Body of pancreas (tissue), 4 donors: ENCODE results near the gene CRY1. TPM values are rescaled to one million over a fixed set of nuclear protein-coding genes. Genes with fewer than 3 reads are reported as not detected.

Experiments
- ATAC-seq: fragments of 150-250 bp; one replicate; pipeline ENCODE4 v1.9.1; 2016
- DNase-seq, 4 donors: peaks; one replicate each; pipeline ENCODE4 v3.0.0-alpha.2; 2019
- H3K27ac ChIP-seq, 4 donors: fragments of 200-600 bp; sonication (generic); 1 replicate in 3 of 4; 2 replicates in 1 of 4; pipeline versions ENCODE4 v1.5.1 to v1.6.1; 2016 to 2019; ENCODE audit warnings: mild to moderate bottlenecking in 1 of 4, mixed read lengths in 1 of 4, moderate library complexity in 1 of 4
- H3K27me3 ChIP-seq, 2 donors: fragments of 200-600 bp; sonication (generic); one replicate each; pipeline ENCODE4 v1.6.0; 2016; ENCODE audit warnings: mild to moderate bottlenecking in 1 of 2
- H3K36me3 ChIP-seq, 2 donors: fragments of 200-600 bp; sonication (generic); replicated peaks in 1 of 2; 2 replicates each; pipeline ENCODE4 v1.5.1; 2016; ENCODE audit warnings: low read depth in 2 of 2; ENCODE audit not compliant: insufficient read depth in 1 of 2
- H3K4me1 ChIP-seq: fragments of 200-600 bp; sonication (generic); one replicate; pipeline ENCODE4 v1.6.0; 2016
- H3K4me3 ChIP-seq, 2 donors: fragments of 200-600 bp; sonication (generic); 1 replicate in 1 of 2; 2 replicates in 1 of 2; pipeline ENCODE4 v1.5.1; 2016 to 2019
- H3K9me3 ChIP-seq, 3 donors: fragments of 200-600 bp; sonication (generic); 1 replicate in 2 of 3; 2 replicates in 1 of 3; pipeline ENCODE4 v1.5.1; 2016
- POLR2A ChIP-seq, 3 donors: fragments of 450-650 bp; IDR thresholded peaks; one replicate each; pipeline ENCODE4 v1.6.1; 2016; ENCODE audit warnings: antibody characterized with exemption in 3 of 3, mild to moderate bottlenecking in 2 of 3
- WGBS, 2 donors: methylation state at CpG; one replicate each; pipeline ENCODE4 v1.1.5; 2017; 5-methylcytosine and 5-hydroxymethylcytosine counted together
- intact Hi-C: fragments of 100-400 bp; cut with DNase I; formaldehyde crosslinking; loops from one replicate; pipeline ENCODE4 v1.15.1; 2023
- total RNA-seq, 2 donors: library from RNA; depleted of rRNA; stranded (reverse); fragments of >200 nt; gene quantifications; one replicate each; pipeline ENCODE4 v1.1.0, GENCODE V29; 2016
- TF ChIP-seq, protein P1 (sequence below), 7 experiments: fragments of 450-650 bp in 4 of 7; fragments of 200-600 bp in 3 of 7; sonication (generic) in 3 of 7; IDR thresholded peaks; one replicate each; pipeline ENCODE4 v1.5.1; 2016 to 2019; ENCODE audit warnings: antibody characterized with exemption in 7 of 7

CRY1 gene
- total RNA-seq, 2 donors from 2014 or later, result 12.5 to 15.6 TPM

DNA sequence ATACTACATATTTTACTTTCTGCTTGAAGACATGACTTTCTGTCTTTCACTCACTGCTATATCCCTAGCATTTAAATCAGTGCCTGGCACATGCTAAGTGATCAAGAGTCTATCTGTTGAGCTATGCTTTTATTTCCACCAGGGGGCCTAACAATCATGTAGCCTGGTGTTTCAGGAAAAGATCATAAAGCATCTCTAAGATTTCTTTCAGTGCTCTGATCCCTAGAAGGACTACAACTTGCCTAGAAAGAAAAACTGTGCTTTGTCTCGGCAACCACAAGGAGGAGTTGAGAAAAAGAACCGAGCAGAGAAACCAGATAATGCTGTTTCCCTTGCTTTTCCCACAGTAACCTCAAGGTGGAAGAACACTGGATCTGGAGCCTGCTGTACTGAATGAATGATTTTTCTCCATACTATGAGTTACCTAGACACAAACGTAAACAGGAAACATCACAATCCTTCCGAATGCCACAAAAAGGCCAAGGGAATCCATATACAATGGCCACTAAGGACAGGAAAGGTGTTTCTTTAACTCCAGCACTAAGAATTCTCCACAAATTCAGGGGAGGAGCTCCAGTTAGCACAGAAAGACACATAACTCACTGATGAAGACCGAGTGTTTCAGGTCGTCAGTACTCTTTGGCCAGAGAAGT lies 1.2 kb downstream of the CRY1 start:
- Histone ChIP-seq H3K27ac (peak overlapping the region; percentile 81 to 98 (median 96)), H3K36me3 (no peaks in the 10 kb centered on the region), H3K9me3 (no peaks in the 10 kb centered on the region), H3K4me3 (peak overlapping the region in 1 of 2 donors; percentile 66), H3K4me1 (peaks cover 21% of the 10 kb centered on the region), H3K27me3 (no peaks in the 10 kb centered on the region)
- 0 to 1% methylated on average over 6 of the region's 6 CpGs for WGBS, 2 donors
- peak in 2 of 3 donors; percentile 38 to 55 for TF ChIP-seq POLR2A (IDR thresholded peaks at IDR 0.05)
- TF ChIP-seq, protein P1, sequence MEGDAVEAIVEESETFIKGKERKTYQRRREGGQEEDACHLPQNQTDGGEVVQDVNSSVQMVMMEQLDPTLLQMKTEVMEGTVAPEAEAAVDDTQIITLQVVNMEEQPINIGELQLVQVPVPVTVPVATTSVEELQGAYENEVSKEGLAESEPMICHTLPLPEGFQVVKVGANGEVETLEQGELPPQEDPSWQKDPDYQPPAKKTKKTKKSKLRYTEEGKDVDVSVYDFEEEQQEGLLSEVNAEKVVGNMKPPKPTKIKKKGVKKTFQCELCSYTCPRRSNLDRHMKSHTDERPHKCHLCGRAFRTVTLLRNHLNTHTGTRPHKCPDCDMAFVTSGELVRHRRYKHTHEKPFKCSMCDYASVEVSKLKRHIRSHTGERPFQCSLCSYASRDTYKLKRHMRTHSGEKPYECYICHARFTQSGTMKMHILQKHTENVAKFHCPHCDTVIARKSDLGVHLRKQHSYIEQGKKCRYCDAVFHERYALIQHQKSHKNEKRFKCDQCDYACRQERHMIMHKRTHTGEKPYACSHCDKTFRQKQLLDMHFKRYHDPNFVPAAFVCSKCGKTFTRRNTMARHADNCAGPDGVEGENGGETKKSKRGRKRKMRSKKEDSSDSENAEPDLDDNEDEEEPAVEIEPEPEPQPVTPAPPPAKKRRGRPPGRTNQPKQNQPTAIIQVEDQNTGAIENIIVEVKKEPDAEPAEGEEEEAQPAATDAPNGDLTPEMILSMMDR (IDR thresholded peaks at IDR 0.05), result peak; percentile 33 to 90 (median 84)
- intact Hi-C loops, result no loop called here
- DNase-seq (peak; percentile 24 to 72 (median 44)), ATAC-seq (peak; percentile 39)

DNA sequence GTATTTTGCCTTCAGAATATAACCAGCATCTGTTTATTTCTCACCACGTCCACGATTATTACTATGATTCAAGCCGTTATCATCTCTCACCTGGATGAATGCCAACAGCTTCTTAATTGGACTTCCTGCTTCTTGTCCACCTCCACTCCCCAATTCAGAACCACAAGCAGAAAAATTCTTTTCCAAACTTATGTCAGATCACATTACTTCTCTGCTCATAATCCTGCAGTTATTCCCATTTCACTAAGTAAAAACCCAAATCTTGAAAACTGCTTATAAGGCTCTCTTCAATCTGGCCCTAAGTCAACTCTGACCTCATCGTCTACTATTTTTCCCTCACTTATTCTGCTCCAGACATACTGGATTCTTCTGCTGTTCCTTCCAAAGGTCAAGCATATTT lies 2.0 kb downstream of the CRY1 start:
- Histone ChIP-seq H3K27me3 (no peaks in the 10 kb centered on the region), H3K4me3 (no peak overlapping the region), H3K36me3 (no peaks in the 10 kb centered on the region), H3K4me1 (peaks cover 21% of the 10 kb centered on the region), H3K27ac (peak overlapping the region; percentile 81 to 98 (median 96)), H3K9me3 (no peaks in the 10 kb centered on the region)
- intact Hi-C loops, result no loop called here
- WGBS, 2 donors, result 4 to 12% methylated on average over 4 of the region's 4 CpGs
- TF ChIP-seq, protein P1 (IDR thresholded peaks at IDR 0.05), result no peak
- no peak for TF ChIP-seq POLR2A (IDR thresholded peaks at IDR 0.05)
- DNase-seq, result peak in 3 of 4 donors; percentile 7 to 63 (median 25)
- peak; percentile 11 for ATAC-seq

DNA sequence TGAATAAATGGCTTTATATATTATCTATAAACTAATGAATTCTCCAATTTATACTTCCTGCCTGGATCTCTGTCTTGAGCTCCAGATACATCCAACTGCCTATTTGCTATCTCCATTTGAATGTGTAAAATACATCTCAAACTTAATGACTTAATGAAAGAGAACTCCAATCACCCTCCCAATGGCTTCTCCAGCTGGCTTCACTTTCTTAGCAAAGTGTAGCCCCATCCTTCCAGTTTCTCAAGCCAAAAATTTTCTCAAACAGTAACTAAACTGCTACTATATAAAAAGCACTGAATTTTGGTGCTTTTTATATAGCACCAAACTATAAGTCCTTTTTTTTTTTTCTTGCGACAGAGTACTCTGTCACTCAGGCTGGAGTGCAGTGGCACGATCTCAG lies 2.6 kb downstream of the CRY1 start:
- intact Hi-C loops, result no loop called here
- Histone ChIP-seq H3K27me3 (no peaks in the 10 kb centered on the region), H3K9me3 (no peaks in the 10 kb centered on the region), H3K4me3 (no peak overlapping the region), H3K4me1 (peaks cover 21% of the 10 kb centered on the region), H3K27ac (peak overlapping the region in 3 of 4 donors; percentile 94 to 98 (median 97)), H3K36me3 (no peaks in the 10 kb centered on the region)
- WGBS, 2 donors, result 86 to 91% methylated on average over 2 of the region's 2 CpGs
- TF ChIP-seq POLR2A (IDR thresholded peaks at IDR 0.05), result no peak
- TF ChIP-seq, protein P1 (IDR thresholded peaks at IDR 0.05), result no peak
- DNase-seq (no peak), ATAC-seq (no peak)

DNA sequence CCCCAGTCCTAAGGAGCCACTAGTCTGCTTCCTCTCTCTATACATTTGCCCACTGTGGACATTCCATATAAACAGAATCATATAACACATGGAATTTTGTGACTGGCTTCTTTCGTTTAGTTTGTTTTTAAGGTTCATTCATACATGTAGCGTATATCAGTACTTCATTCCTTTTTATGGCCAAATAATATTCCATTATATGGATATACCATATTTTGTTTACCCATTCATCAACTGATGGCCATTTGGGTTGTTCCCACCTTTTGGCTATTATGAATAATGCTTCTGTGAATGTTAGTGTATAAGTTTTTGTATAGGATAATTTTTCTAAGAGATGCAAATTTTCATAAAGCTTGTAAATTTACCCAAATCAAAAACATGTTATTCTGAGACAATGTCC lies 4.4 kb downstream of the CRY1 start:
- intact Hi-C loops, result no loop called here
- Histone ChIP-seq H3K4me3 (no peak overlapping the region), H3K27me3 (no peaks in the 10 kb centered on the region), H3K9me3 (no peaks in the 10 kb centered on the region), H3K4me1 (peaks cover 14% of the 10 kb centered on the region), H3K27ac (no peak overlapping the region), H3K36me3 (no peaks in the 10 kb centered on the region)
- DNase-seq (no peak), ATAC-seq (no peak)
- 98% methylated on average over 2 of the region's 2 CpGs for WGBS, 2 donors
- TF ChIP-seq POLR2A (IDR thresholded peaks at IDR 0.05), result no peak
- TF ChIP-seq, protein P1 (IDR thresholded peaks at IDR 0.05), result no peak

DNA sequence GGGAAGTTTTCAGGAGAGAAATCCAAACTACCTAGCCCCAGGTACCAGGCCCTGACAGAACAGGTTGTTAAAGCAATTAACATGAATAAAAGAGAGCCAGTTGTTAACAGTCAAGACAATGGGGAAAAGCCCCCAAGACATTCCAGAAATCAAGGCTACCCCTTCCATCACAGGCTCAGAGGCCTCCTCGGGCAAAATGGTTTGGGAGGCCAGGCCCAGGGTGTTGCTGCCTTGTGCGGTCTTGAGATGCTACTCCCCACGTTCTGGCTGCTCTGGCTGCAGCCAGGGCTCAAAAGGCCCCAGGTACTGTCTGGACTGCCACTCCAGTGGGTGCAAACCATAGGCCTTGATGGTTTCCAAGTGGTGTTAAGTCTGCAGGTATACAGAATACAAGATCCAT lies 7.0 kb downstream of the CRY1 start:
- peaks cover 7% of the 10 kb centered on the region for H3K4me1 ChIP-seq
- intact Hi-C loops, result no loop called here
- 93 to 95% methylated on average over 2 to 3 of the region's 3 CpGs for WGBS, 2 donors

More for the DNA sequence above, 7.0 kb downstream of the CRY1 start:
- DNase-seq, result no peak
- Histone ChIP-seq H3K27ac (no peak overlapping the region), H3K27me3 (no peaks in the 10 kb centered on the region), H3K36me3 (no peaks in the 10 kb centered on the region), H3K9me3 (no peaks in the 10 kb centered on the region), H3K4me3 (no peak overlapping the region)
- ATAC-seq, result no peak
- no peak for TF ChIP-seq POLR2A (IDR thresholded peaks at IDR 0.05)
- TF ChIP-seq, protein P1 (IDR thresholded peaks at IDR 0.05), result no peak
